H1 (cell line): Measurements from ENCODE around the gene NOS1AP. TPM values are rescaled to one million over a fixed set of nuclear protein-coding genes. Genes with fewer than 3 reads are reported as not detected.

Experiments used
- CTCF ChIA-PET: fragments of 300-600 bp; sonication (Branson Sonifier 250); formaldehyde crosslinking; loops from one replicate; lab custom pipeline; 2021; ENCODE audit not compliant: partially characterized antibody; lab: Charles Lee
- POLR2A ChIA-PET: fragments of 300-600 bp; sonication (Branson Sonifier 250); formaldehyde crosslinking; loops from one replicate; lab custom pipeline; 2021; ENCODE audit warnings: inconsistent platforms; ENCODE audit not compliant: partially characterized antibody; lab: Charles Lee
- DNase-seq, 2 experiments: peaks; one replicate each; pipeline versions ENCODE4 v3.0.0 to v3.0.0-alpha.2; 2010 to 2022; ENCODE audit warnings: low spot score in 2 of 2, low read depth in 1 of 2, mixed read lengths in 1 of 2
- FAIRE-seq: peaks from 2 replicates; lab custom pipeline; 2011; peaks lifted over from hg19 to GRCh38; lab: Jason Lieb, UNC
- H2AFZ ChIP-seq: 2 replicates; pipeline ENCODE4 v1.8.1; 2012; ENCODE audit warnings: low read length, inconsistent platforms
- H2AK5ac ChIP-seq: 2 replicates; pipeline ENCODE4 v1.6.1; 2013; ENCODE audit warnings: low read depth, low read length
- H2BK120ac ChIP-seq: replicated peaks from 2 replicates; pipeline ENCODE3; 2013; ENCODE audit warnings: low read depth, low read length, inconsistent platforms
- H2BK12ac ChIP-seq: 2 replicates; pipeline ENCODE4 v1.6.1; 2013; ENCODE audit warnings: low read depth, low read length
- H2BK15ac ChIP-seq: 2 replicates; pipeline ENCODE4 v1.6.1; 2013; ENCODE audit warnings: low read length
- H2BK20ac ChIP-seq: 2 replicates; pipeline ENCODE4 v1.6.1; 2013; ENCODE audit warnings: low read length
- H2BK5ac ChIP-seq: 2 replicates; pipeline ENCODE4 v1.6.1; 2013; ENCODE audit warnings: low read depth, low read length
- H3K14ac ChIP-seq: 2 replicates; pipeline ENCODE4 v1.6.1; 2013; ENCODE audit warnings: inconsistent platforms; ENCODE audit not compliant: insufficient read length
- H3K18ac ChIP-seq: 2 replicates; pipeline ENCODE4 v1.6.1; 2013; ENCODE audit warnings: low read length; ENCODE audit errors: extremely low read depth
- H3K23ac ChIP-seq: 2 replicates; pipeline ENCODE4 v1.6.1; 2013; ENCODE audit warnings: inconsistent platforms; ENCODE audit not compliant: insufficient read length
- H3K23me2 ChIP-seq: 2 replicates; pipeline ENCODE4 v1.6.1; 2013; ENCODE audit warnings: low read depth, low read length
- H3K27ac ChIP-seq: 2 replicates; pipeline ENCODE4 v1.6.1; 2011; ENCODE audit warnings: low read depth, low read length, inconsistent platforms
- H3K27me3 ChIP-seq, 4 experiments: replicated peaks in 1 of 4; 1 replicate in 1 of 4; 2 replicates in 3 of 4; pipeline versions ENCODE4 v1.6.1 to v1.8.1; 2011 to 2013; ENCODE audit warnings: low read length in 3 of 4, mild to moderate bottlenecking in 3 of 4, inconsistent platforms in 2 of 4, mixed read lengths in 2 of 4, moderate library complexity in 1 of 4; ENCODE audit not compliant: control insufficient read depth in 3 of 4, insufficient read depth in 3 of 4; ENCODE audit errors: extremely low read depth in 1 of 4
- H3K36me3 ChIP-seq, 4 experiments: 2 replicates each; pipeline versions ENCODE4 v1.6.1 to v1.8.1; 2011 to 2013; ENCODE audit warnings: mild to moderate bottlenecking in 4 of 4, low read length in 3 of 4, moderate library complexity in 2 of 4, control low read depth in 1 of 4, inconsistent platforms in 1 of 4; ENCODE audit not compliant: insufficient read depth in 4 of 4, control insufficient read depth in 2 of 4
- H3K4ac ChIP-seq: replicated peaks from 2 replicates; pipeline ENCODE3; 2013; ENCODE audit warnings: low read length, low read depth, mixed read lengths, inconsistent platforms; ENCODE audit not compliant: insufficient read length
- H3K4me1 ChIP-seq, 4 experiments: replicated peaks in 1 of 4; 1 replicate in 1 of 4; 2 replicates in 3 of 4; pipeline versions ENCODE4 v1.6.1 to v1.8.1; 2011 to 2013; ENCODE audit warnings: low read length in 3 of 4, inconsistent platforms in 2 of 4, mixed read lengths in 1 of 4; ENCODE audit not compliant: insufficient read depth in 4 of 4, control insufficient read depth in 3 of 4
- H3K4me2 ChIP-seq, 2 experiments: 2 replicates each; pipeline versions ENCODE4 v1.6.1 to v1.8.1; 2011 to 2013; ENCODE audit warnings: low read depth in 2 of 2, low read length in 2 of 2, control low read depth in 1 of 2, inconsistent platforms in 1 of 2, mild to moderate bottlenecking in 1 of 2; ENCODE audit not compliant: insufficient read depth in 1 of 2
- H3K4me3 ChIP-seq, 4 experiments: fragments of 200-600, 300-600 bp in 1 of 4; sonication (generic), shearing (Covaris generic), sonication (Bioruptor Twin) in 1 of 4; 2 replicates each; pipeline versions ENCODE4 v1.5.1 to v1.8.1; 2011 to 2016; ENCODE audit warnings: low read length in 4 of 4, low read depth in 3 of 4, control low read depth in 2 of 4, inconsistent platforms in 2 of 4, mild to moderate bottlenecking in 2 of 4, mixed read lengths in 1 of 4, moderate library complexity in 1 of 4; ENCODE audit not compliant: insufficient read depth in 2 of 4; ENCODE audit errors: extremely low read depth in 1 of 4
- H3K56ac ChIP-seq: replicated peaks from 2 replicates; pipeline ENCODE3; 2013; ENCODE audit warnings: low read depth, mild to moderate bottlenecking, mixed read lengths, low read length, inconsistent platforms; ENCODE audit not compliant: insufficient read length
- H3K79me1 ChIP-seq: 2 replicates; pipeline ENCODE4 v1.6.1; 2013; ENCODE audit warnings: low read depth, low read length, control low read depth
- H3K79me2 ChIP-seq, 2 experiments: 2 replicates each; pipeline versions ENCODE4 v1.6.1 to v1.8.1; 2012 to 2013; ENCODE audit warnings: low read length in 2 of 2, mild to moderate bottlenecking in 2 of 2, inconsistent platforms in 1 of 2; ENCODE audit not compliant: insufficient read depth in 2 of 2, control insufficient read depth in 1 of 2
- H3K9ac ChIP-seq, 4 experiments: replicated peaks in 1 of 4; 1 replicate in 1 of 4; 2 replicates in 3 of 4; pipeline versions ENCODE4 v1.6.1 to v1.8.1; 2011 to 2013; ENCODE audit warnings: low read depth in 3 of 4, low read length in 3 of 4, control low read depth in 2 of 4, mild to moderate bottlenecking in 2 of 4, moderate library complexity in 2 of 4, inconsistent platforms in 1 of 4; ENCODE audit errors: extremely low read depth in 1 of 4
- H3K9me3 ChIP-seq, 2 experiments: 2 replicates each; pipeline versions ENCODE4 v1.6.1 to v1.8.1; 2012 to 2013; ENCODE audit warnings: mild to moderate bottlenecking in 2 of 2, moderate library complexity in 2 of 2, control low read depth in 1 of 2, inconsistent platforms in 1 of 2, low read depth in 1 of 2, low read length in 1 of 2, mixed read lengths in 1 of 2; ENCODE audit not compliant: insufficient read depth in 2 of 2
- H4K20me1 ChIP-seq, 2 experiments: replicated peaks in 1 of 2; 2 replicates each; pipeline versions ENCODE3 to v1.8.1; 2011 to 2013; ENCODE audit warnings: inconsistent platforms in 2 of 2, low read length in 2 of 2, mild to moderate bottlenecking in 1 of 2; ENCODE audit not compliant: insufficient read depth in 2 of 2, control insufficient read depth in 1 of 2
- H4K5ac ChIP-seq: 2 replicates; pipeline ENCODE4 v1.6.1; 2013; ENCODE audit warnings: low read length, low read depth, mixed read lengths, inconsistent platforms; ENCODE audit not compliant: insufficient read length
- H4K8ac ChIP-seq: 2 replicates; pipeline ENCODE4 v1.8.0; 2013; ENCODE audit warnings: mild to moderate bottlenecking, moderate library complexity, low read length, inconsistent platforms; ENCODE audit not compliant: insufficient read depth; ENCODE audit errors: extremely low read depth
- H4K91ac ChIP-seq: replicated peaks from 2 replicates; pipeline ENCODE3; 2013; ENCODE audit warnings: low read length, mixed read lengths, inconsistent platforms; ENCODE audit not compliant: insufficient read length
- ATF3 ChIP-seq: IDR thresholded peaks from 2 replicates; pipeline ENCODE4 v1.6.1; 2011; ENCODE audit warnings: low read depth, mild to moderate bottlenecking, low read length; ENCODE audit not compliant: insufficient read depth
- E2F6 ChIP-seq: IDR thresholded peaks from 2 replicates; pipeline ENCODE4 v1.6.1; 2012; ENCODE audit warnings: inconsistent platforms
- EP300 ChIP-seq, 2 experiments: IDR thresholded peaks; 1 replicate in 1 of 2; 2 replicates in 1 of 2; pipeline ENCODE4 v1.6.1; 2011 to 2012; ENCODE audit warnings: low read depth in 2 of 2, low read length in 2 of 2, mild to moderate bottlenecking in 2 of 2, borderline replicate concordance in 1 of 2, inconsistent platforms in 1 of 2, moderate library complexity in 1 of 2
- POLR2A ChIP-seq, 2 experiments: IDR thresholded peaks; 1 replicate in 1 of 2; 2 replicates in 1 of 2; pipeline ENCODE4 v1.6.1; 2011; ENCODE audit warnings: low read depth in 2 of 2, low read length in 2 of 2, mild to moderate bottlenecking in 2 of 2; ENCODE audit errors: control extremely low read depth in 1 of 2
- SUZ12 ChIP-seq: fragments of 200-600 bp; sonication (generic); IDR thresholded peaks from 2 replicates; pipeline ENCODE4 v1.6.1; 2012; ENCODE audit warnings: mild to moderate bottlenecking, inconsistent platforms, low read length, moderate library complexity, mixed read lengths
- WGBS, 2 experiments: shearing (Covaris generic) in 1 of 2; methylation state at CpG; one replicate each; pipeline versions ENCODE4 v1.1.6 to v1.1.7; 2013 to 2015; ENCODE audit warnings: low lambda C conversion rate in 2 of 2, mixed read lengths in 2 of 2, inconsistent platforms in 1 of 2, low coverage in 1 of 2, missing lambda C conversion rate in 1 of 2; ENCODE audit not compliant: insufficient replicate concordance in 2 of 2, insufficient coverage in 1 of 2, insufficient read length in 1 of 2; ENCODE audit errors: extremely low coverage in 1 of 2, missing lambda C conversion rate in 1 of 2; 5-methylcytosine and 5-hydroxymethylcytosine counted together
- polyA plus RNA-seq, 7 experiments: library from polyadenylated mRNA; depleted of rRNA in 3 of 7; stranded (reverse) in 5 of 7; unstranded in 2 of 7; fragments of >200 nt in 5 of 7; fragments of 200-250 nt in 2 of 7; gene quantifications; 1 replicate in 5 of 7; 2 replicates in 1 of 7; 4 replicates in 1 of 7; pipeline versions ENCODE4 v1.2.1 to v1.2.3, GENCODE V29; 2011 to 2013; ENCODE audit warnings: missing spikeins in 2 of 7, mixed read lengths in 2 of 7
- total RNA-seq: library from RNA; stranded (reverse); fragmentation: NEBNext Ultra II Directional; extraction: Animal tissue kit (Norgen Biotek cat#: 25700); gene quantifications from 2 replicates; pipeline ENCODE4 v1.2.1, GENCODE V29; 2021

Gene NOS1AP
- total and polyA plus RNA-seq, 2 of the 8 experiments (the other 6 are each of a cell fraction or from before 2014, with no cell fraction given) = 2.4 to 12.1 TPM

- Histone ChIP-seq H3K4me3 (no peak overlapping the region), H2AK5ac (no peak overlapping the region), H3K36me3 (no peaks in the 10 kb centered on the region), H2BK120ac (no peak overlapping the region), H4K5ac (no peak overlapping the region), H3K18ac (no peak overlapping the region), H3K14ac (no peak overlapping the region), H3K56ac (no peak overlapping the region)
- TF ChIP-seq E2F6 = no peak
- TF ChIP-seq EP300 (IDR thresholded peaks at IDR 0.05; ENCODE audit: borderline replicate concordance in 1 of 2, low read depth in 2 of 2, low read length in 2 of 2) = no peak
- TF ChIP-seq POLR2A (IDR thresholded peaks at IDR 0.05; ENCODE audit: control extremely low read depth in 1 of 2, low read depth in 2 of 2, low read length in 2 of 2) = no peak
- no peak for TF ChIP-seq SUZ12
- no peak for TF ChIP-seq ATF3
- TF ChIP-seq, all 59 proteins: peak for 0
- no peak overlapping the region for H3K27ac ChIP-seq
- H3K4ac ChIP-seq = no peak overlapping the region
- no peaks in the 10 kb centered on the region for H3K4me1 ChIP-seq
- peaks cover 0 to 2% of the 10 kb centered on the region in 2 experiments; a peak in 1 of 4 replicates for H3K79me2 ChIP-seq
- H3K9ac ChIP-seq = no peak overlapping the region
- ChIA-PET POLR2A (no interaction called here), CTCF (interaction anchor here (0.8 to 0.9 kb wide), 3 partner anchors 34 to 216 kb away, joined by 3 to 6 read pairs (median 3); no protein-coding TSS in a partner anchor)
- no peak overlapping the region for H2BK20ac ChIP-seq
- no peaks in the 10 kb centered on the region for H3K79me1 ChIP-seq
- H2BK12ac ChIP-seq = no peak overlapping the region
- H3K23me2 ChIP-seq = no peaks in the 10 kb centered on the region
- H4K91ac ChIP-seq = no peak overlapping the region
- H3K23ac ChIP-seq = no peak overlapping the region
- no peak for DNase-seq
- no peak overlapping the region for H3K4me2 ChIP-seq
- no peak overlapping the region for H4K8ac ChIP-seq
- no peak overlapping the region for H2BK5ac ChIP-seq
- no peak for FAIRE-seq
- H3K27me3 ChIP-seq = no peaks in the 10 kb centered on the region
- H4K20me1 ChIP-seq = no peaks in the 10 kb centered on the region
- H2BK15ac ChIP-seq = no peak overlapping the region; the same call in 1 of the 2 replicates
- 90% methylated on average over 3 of the region's 3 CpGs; no CpG with 5 or more reads in 1 of the 2 experiments for WGBS, 2 experiments
- H3K9me3 ChIP-seq = no peaks in the 10 kb centered on the region
- no peak overlapping the region for H2AFZ ChIP-seq
Measured at GRCh38 chr1:162271972-162272371, 202.5 kb downstream of the NOS1AP start.
